GM20000 (cell line): Measurements from ENCODE around the gene ARID3A.

Experiments used
- DNase-seq: peaks from one replicate; pipeline ENCODE4 v3.0.0; 2012; ENCODE audit warnings: low spot score
- TF ChIP-seq, protein P1 (sequence below): IDR thresholded peaks from 2 replicates; pipeline ENCODE4 v1.5.1; 2012; ENCODE audit warnings: mild to moderate bottlenecking, control low read depth; ENCODE audit errors: extremely low read depth, missing control alignments

ARID3A gene

GRCh38 chr19:993361-993830, 67.6 kb downstream of the ARID3A start:
- TF ChIP-seq, protein P1, sequence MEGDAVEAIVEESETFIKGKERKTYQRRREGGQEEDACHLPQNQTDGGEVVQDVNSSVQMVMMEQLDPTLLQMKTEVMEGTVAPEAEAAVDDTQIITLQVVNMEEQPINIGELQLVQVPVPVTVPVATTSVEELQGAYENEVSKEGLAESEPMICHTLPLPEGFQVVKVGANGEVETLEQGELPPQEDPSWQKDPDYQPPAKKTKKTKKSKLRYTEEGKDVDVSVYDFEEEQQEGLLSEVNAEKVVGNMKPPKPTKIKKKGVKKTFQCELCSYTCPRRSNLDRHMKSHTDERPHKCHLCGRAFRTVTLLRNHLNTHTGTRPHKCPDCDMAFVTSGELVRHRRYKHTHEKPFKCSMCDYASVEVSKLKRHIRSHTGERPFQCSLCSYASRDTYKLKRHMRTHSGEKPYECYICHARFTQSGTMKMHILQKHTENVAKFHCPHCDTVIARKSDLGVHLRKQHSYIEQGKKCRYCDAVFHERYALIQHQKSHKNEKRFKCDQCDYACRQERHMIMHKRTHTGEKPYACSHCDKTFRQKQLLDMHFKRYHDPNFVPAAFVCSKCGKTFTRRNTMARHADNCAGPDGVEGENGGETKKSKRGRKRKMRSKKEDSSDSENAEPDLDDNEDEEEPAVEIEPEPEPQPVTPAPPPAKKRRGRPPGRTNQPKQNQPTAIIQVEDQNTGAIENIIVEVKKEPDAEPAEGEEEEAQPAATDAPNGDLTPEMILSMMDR: no peak
- DNase-seq: no peak

DNA sequence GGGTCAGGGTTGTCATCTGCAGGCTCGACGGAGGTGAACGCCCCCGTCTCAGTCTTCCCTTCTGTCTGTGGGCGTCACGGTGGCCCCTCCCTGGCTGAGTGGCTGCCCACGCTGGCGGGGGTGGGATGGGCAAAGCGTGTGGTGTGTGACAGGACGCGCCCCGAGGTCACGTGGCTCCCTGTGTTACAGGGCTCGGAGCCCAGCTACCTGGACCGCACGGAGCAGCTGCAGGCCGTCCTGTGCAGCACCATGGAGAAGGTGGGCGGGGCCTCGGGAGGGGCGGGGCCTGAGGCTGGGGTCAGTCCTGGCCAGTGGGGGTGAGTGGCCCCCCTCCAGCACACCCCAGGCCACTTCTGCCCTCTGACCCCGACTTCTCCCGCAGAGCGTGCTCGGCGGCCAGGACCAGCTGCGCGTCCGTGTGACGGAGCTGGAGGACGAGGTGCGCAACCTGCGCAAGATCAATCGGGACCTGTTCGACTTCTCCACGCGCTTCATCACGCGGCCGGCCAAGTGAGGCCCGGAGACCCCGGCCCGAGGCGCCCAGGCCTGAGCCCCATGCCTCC, 68.1 kb downstream of the ARID3A start:
- TF ChIP-seq, protein P1: no peak
- DNase-seq: no peak

DNA sequence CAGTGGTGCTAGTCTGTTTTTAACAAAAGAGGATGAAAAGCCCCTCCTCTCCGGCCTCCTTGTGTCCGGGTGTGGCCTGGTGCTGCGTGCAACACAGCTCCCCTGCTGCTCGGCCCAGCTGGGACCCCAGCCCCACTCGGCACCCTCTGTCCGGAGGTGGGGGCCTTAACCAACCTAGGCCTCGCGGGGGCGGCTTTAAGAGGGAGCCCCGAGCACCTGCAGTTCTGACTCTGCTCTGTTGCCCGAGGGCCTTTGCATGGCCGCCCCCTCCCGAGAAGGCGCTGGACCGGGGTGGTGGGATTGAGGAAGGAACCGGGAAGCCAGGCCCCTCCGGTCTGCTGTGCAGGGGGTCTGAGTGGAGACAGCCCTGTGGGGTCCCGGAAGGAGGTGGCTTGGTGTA, 68.7 kb downstream of the ARID3A start:
- TF ChIP-seq, protein P1: no peak

DNA sequence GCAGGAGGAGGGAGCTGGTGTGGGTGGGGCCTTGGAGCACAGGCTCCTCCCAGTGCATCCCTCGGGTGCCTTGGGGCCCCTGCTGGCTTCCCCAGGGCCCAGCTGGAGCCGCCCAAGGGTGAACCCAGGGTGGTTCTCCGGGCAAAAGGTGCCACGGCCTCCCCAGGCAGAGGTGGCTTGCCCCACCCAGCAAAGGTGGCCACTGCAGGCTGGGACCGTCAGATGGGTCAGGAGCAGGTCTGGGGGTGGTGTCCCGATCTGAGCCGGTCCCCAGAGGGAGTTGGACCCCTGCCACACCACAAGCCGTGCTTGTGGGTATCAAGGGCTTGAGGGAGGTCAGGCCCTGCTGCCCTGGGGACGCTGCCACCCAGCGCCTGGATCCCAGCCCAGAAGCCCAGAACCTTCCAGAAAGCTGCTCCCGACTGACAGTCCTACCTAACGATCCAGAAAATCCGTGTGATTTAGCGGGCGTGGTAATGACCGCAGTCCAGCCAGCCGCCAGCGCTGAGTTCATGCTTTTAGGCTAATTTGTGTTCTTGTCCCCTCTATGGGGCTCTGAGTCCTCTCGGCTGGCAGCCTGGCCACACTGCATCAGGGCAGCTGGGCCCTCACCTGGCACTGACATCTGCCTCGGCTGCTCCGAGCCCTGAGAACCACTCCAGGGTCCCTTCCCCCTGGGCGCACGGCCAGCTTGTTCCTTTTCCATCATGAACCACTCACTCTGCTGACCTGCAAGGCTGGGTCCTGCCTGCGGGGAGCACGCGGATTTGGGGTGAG, 69.4 kb downstream of the ARID3A start:
- DNase-seq: no peak

More for the DNA sequence above, 68.7 kb downstream of the ARID3A start:
- DNase-seq: no peak

GRCh38 chr19:996051-996838, 70.4 kb downstream of the ARID3A start:
- TF ChIP-seq, protein P1: no peak
- DNase-seq: no peak

More for the DNA sequence above, 69.4 kb downstream of the ARID3A start:
- TF ChIP-seq, protein P1: no peak

DNA sequence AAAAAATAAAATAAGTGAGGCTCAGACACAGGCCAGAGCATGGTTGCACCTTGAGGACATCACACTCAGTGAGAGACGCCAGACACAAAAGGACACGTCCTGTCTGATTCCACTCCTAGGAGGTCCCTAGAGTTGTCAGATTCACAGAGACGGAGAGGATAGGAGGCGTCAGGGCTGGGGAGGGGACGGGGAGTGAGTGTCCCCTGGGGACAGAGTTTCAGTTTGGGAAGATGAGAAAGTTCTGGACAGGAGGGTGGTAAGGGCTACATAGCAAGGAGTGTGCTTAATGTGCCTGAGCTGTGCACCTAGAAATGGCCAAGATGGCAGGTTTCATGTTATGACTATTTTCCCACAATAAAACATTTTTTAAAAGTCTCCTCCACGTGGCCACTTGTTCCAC, 72.2 kb downstream of the ARID3A start:
- no peak for DNase-seq
- TF ChIP-seq, protein P1: no peak

GRCh38 chr19:999379-999719, 73.5 kb downstream of the ARID3A start:
- TF ChIP-seq, protein P1: no peak
- no peak for DNase-seq
